Coronary artery (tissue), 2 donors: ENCODE results near the gene CLEC2L.

Experiments used
- DNase-seq: peaks from one replicate; pipeline ENCODE4 v3.0.0-alpha.2; 2017; ENCODE audit warnings: low spot score
- H3K27ac ChIP-seq, 2 donors: fragments of 200-600 bp; sonication (generic); one replicate each; pipeline ENCODE4 v1.5.1; 2016 to 2019
- H3K4me3 ChIP-seq: fragments of 200-600 bp; sonication (generic); 2 replicates; pipeline ENCODE4 v1.5.1; 2016; ENCODE audit warnings: mild to moderate bottlenecking, moderate library complexity
- TF ChIP-seq, protein P1 (sequence below): fragments of 200-600 bp; sonication (generic); IDR thresholded peaks from one replicate; pipeline ENCODE4 v1.5.1; 2019; ENCODE audit warnings: antibody characterized with exemption

Gene CLEC2L

DNA sequence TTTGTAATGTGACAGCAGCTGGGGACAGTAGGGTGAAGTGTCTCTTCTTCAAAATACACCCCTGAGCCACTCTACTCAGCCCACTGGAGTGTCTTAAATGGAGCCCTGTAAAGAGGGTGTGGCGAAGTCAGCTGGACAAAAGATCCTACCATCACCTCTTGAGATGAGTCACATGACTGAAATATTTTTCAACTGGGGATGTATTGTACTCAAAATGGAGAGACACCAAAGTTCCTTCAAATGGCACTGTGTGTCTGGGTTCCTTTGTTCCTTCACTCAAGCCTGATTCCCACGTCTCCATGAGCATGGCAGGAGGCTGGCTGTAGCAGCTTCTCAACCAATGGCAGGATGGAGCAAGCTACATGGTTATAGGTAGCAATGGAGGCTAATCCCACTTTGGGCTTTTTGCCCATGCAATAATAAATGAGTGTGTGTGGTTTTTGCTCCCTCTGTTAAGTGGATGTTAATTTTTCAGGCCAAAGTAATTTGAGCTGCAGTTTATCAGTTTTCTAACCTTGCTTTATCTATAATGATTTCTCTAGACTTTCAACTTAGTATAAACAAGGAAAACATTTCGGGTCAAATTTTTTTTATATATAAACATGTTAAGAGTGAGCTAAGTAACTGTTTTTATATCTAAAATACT lies 68.2 kb downstream of the CLEC2L start:
- TF ChIP-seq, protein P1, sequence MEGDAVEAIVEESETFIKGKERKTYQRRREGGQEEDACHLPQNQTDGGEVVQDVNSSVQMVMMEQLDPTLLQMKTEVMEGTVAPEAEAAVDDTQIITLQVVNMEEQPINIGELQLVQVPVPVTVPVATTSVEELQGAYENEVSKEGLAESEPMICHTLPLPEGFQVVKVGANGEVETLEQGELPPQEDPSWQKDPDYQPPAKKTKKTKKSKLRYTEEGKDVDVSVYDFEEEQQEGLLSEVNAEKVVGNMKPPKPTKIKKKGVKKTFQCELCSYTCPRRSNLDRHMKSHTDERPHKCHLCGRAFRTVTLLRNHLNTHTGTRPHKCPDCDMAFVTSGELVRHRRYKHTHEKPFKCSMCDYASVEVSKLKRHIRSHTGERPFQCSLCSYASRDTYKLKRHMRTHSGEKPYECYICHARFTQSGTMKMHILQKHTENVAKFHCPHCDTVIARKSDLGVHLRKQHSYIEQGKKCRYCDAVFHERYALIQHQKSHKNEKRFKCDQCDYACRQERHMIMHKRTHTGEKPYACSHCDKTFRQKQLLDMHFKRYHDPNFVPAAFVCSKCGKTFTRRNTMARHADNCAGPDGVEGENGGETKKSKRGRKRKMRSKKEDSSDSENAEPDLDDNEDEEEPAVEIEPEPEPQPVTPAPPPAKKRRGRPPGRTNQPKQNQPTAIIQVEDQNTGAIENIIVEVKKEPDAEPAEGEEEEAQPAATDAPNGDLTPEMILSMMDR, result no peak
- H3K4me3 ChIP-seq, result no peak overlapping the region
- no peak for DNase-seq
- H3K27ac ChIP-seq, result no peak overlapping the region

DNA sequence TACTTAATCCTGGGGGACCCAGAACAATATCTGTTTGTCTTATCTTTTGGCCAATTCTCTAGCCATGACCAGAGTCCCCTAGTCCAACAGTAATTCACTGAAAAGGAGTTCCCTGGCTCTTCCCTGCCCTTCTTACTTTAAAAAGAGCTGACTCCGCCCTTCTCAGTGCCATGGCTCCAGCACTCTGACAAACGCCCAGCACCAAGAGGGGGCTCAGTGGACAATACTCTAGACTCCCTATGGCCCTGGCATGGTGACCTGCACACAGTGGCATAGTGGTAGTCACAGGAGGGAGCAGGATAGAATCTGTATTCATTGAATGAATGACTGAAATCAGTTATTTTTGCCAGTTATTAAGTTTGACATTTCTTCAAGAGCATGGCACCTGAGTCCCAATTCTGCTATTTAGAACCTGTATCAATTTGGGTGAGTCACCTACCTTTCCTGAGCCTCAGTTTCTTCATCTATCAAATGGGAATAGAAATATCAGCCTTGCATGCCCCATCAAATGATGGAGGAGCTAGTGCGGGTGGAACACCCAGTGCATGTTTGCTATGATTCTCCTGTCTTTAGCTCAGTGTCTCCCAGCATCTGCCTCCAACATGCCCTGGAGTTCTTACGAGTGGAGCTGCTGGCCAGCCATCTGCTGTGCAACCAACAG lies 69.4 kb downstream of the CLEC2L start:
- DNase-seq, result no peak
- Histone ChIP-seq H3K4me3 (no peak overlapping the region), H3K27ac (no peak overlapping the region)
- TF ChIP-seq, protein P1, result no peak

DNA sequence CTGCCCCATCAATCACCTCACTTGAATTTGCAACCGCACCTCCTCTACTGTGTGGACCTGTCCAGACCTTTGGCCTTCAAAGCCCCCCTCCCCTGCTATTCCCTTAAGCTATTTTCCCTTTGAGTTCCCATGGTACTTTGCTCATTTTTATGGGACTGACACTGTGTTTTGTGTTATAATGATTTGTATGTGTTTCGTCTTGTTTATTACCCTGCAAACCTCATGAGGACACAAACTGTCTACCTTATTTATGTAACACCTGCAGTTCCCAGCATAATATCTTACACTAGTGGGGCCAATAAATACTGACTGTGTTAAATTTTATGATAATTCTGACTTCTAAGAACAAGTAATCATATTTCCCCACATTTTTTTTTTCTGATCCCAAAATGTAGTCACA lies 70.6 kb downstream of the CLEC2L start:
- Histone ChIP-seq H3K27ac (no peak overlapping the region), H3K4me3 (no peak overlapping the region)
- TF ChIP-seq, protein P1, result no peak
- DNase-seq, result no peak
